Sigmoid colon (tissue), 7 donors: Measurements from ENCODE around the gene ATP5ME. TPM values are rescaled to one million over a fixed set of nuclear protein-coding genes. Genes with fewer than 3 reads are reported as not detected.
"Not testable (repeated sequence)": the region's sequence is repeated elsewhere in the genome, so short reads cannot be mapped to it uniquely, and the experiment has no call there.

Source experiments
- DNase-seq: peaks from one replicate; pipeline ENCODE4 v3.0.0-alpha.2; 2019
- H3K27ac ChIP-seq, 4 donors: fragments of 200-600 bp; sonication (generic); one replicate each; pipeline ENCODE4 v1.5.1; 2016 to 2019; ENCODE audit warnings: mild to moderate bottlenecking in 1 of 4
- H3K27me3 ChIP-seq, 3 donors: fragments of 200-600 bp; sonication (generic); one replicate each; pipeline ENCODE4 v1.5.1; 2019; ENCODE audit warnings: mild to moderate bottlenecking in 1 of 3
- H3K36me3 ChIP-seq, 4 donors: fragments of 200-600 bp; sonication (generic); one replicate each; pipeline ENCODE4 v1.5.1; 2016 to 2019
- H3K4me1 ChIP-seq, 4 donors: fragments of 200-600 bp; sonication (generic); one replicate each; pipeline ENCODE4 v1.5.1; 2017 to 2019
- H3K4me3 ChIP-seq, 4 donors: fragments of 200-600 bp; sonication (generic); one replicate each; pipeline ENCODE4 v1.5.1; 2017 to 2019; ENCODE audit warnings: mild to moderate bottlenecking in 2 of 4, moderate library complexity in 1 of 4
- H3K9me3 ChIP-seq, 4 donors: fragments of 200-600 bp in 3 of 4; sonication (generic) in 3 of 4; one replicate each; pipeline versions ENCODE4 v1.5.1 to v1.6.1; 2013 to 2019
- CTCF ChIP-seq, 4 experiments: fragments of 450-650 bp in 3 of 4; fragments of 200-600 bp in 1 of 4; IDR thresholded peaks; one replicate each; pipeline ENCODE4 v1.5.1; 2016 to 2019; ENCODE audit warnings: antibody characterized with exemption in 4 of 4, mild to moderate bottlenecking in 3 of 4, moderate library complexity in 2 of 4
- EP300 ChIP-seq, 4 donors: sonication (generic); formaldehyde crosslinking; IDR thresholded peaks; one replicate each; pipeline ENCODE4 v1.6.1; 2017; ENCODE audit warnings: antibody characterized with exemption in 4 of 4
- POLR2A ChIP-seq, 2 donors: fragments of 450-650 bp; IDR thresholded peaks; one replicate each; pipeline ENCODE4 v1.6.1; 2016; ENCODE audit warnings: antibody characterized with exemption in 2 of 2, mild to moderate bottlenecking in 2 of 2, moderate library complexity in 2 of 2
- POLR2AphosphoS5 ChIP-seq, 4 donors: sonication (generic); formaldehyde crosslinking; IDR thresholded peaks; one replicate each; pipeline ENCODE4 v1.6.1; 2017; ENCODE audit warnings: antibody characterized with exemption in 4 of 4
- WGBS, 2 donors: extraction: QIAGEN DNeasy Blood & Tissue Kit; methylation state at CpG; one replicate each; pipeline ENCODE4 v1.1.7; 2013; 5-methylcytosine and 5-hydroxymethylcytosine counted together
- intact Hi-C: fragments of 100-400 bp; cut with DNase I; formaldehyde crosslinking; loops from one replicate; pipeline ENCODE4 v1.15.1; 2023
- polyA plus RNA-seq, 3 donors: library from polyadenylated mRNA; stranded (reverse); fragments of 200-250 nt; gene quantifications; one replicate each; pipeline ENCODE4 v1.2.3, GENCODE V29; 2013
- total RNA-seq, 4 donors: library from RNA; depleted of rRNA; stranded (reverse); fragments of >200 nt; gene quantifications; one replicate each; pipeline ENCODE4 v1.1.0, GENCODE V29; 2016
- donor health status: healthy with polysubstance abuse.
- donor health status: Bipolar disorder and iron deficiency.
- donor health status: healthy.

ATP5ME gene
- total and polyA plus RNA-seq, 7 donors = 104 to 1,302 (median 244) TPM

GRCh38 chr4:646460-646859 lies 27.6 kb downstream of the ATP5ME start:
- intact Hi-C loops = no loop called here
- Histone ChIP-seq H3K27me3 (peaks cover 0 to 48% (median 29%) of the 10 kb centered on the region in 3 donors), H3K4me1 (no peaks in the 10 kb centered on the region), H3K4me3 (no peak overlapping the region), H3K27ac (no peak overlapping the region), H3K36me3 (no peaks in the 10 kb centered on the region), H3K9me3 (peaks cover 0 to 5% (median 0%) of the 10 kb centered on the region in 4 donors)
- no peak for TF ChIP-seq EP300 (IDR thresholded peaks at IDR 0.05)
- TF ChIP-seq POLR2A (IDR thresholded peaks at IDR 0.05) = no peak
- no peak for TF ChIP-seq CTCF (IDR thresholded peaks at IDR 0.05)
- TF ChIP-seq POLR2AphosphoS5 (IDR thresholded peaks at IDR 0.05) = no peak
- no peak for DNase-seq
- 83 to 88% methylated on average over 32 of the region's 32 CpGs for WGBS, 2 donors

- H3K9me3 ChIP-seq, intact Hi-C loops, DNase-seq, H3K36me3 ChIP-seq, H3K4me3 ChIP-seq, H3K27ac ChIP-seq, H3K4me1 ChIP-seq: not testable (repeated sequence)
- peaks cover 0 to 15% (median 0%) of the 10 kb centered on the region in 3 donors for H3K27me3 ChIP-seq
- 85 to 87% methylated on average over 6 of the region's 6 CpGs for WGBS, 2 donors
Measured at GRCh38 chr4:642366-642765, 31.7 kb downstream of the ATP5ME start.

- peaks cover 0 to 23% (median 0%) of the 10 kb centered on the region in 3 donors for H3K27me3 ChIP-seq
- WGBS, 2 donors = 74 to 80% methylated on average over 32 of the region's 32 CpGs
- intact Hi-C loops = no loop called here
- H3K9me3 ChIP-seq = no peaks in the 10 kb centered on the region
- no peak overlapping the region for H3K4me3 ChIP-seq
- DNase-seq = peak; percentile 46
- no peak overlapping the region for H3K27ac ChIP-seq
- TF ChIP-seq CTCF (IDR thresholded peaks at IDR 0.05) (no peak), POLR2AphosphoS5 (IDR thresholded peaks at IDR 0.05) (no peak), POLR2A (IDR thresholded peaks at IDR 0.05) (no peak), EP300 (IDR thresholded peaks at IDR 0.05) (no peak)
- H3K36me3 ChIP-seq = no peaks in the 10 kb centered on the region
- no peaks in the 10 kb centered on the region for H3K4me1 ChIP-seq
Measured at GRCh38 chr4:637536-638280, 36.4 kb downstream of the ATP5ME start.

GRCh38 chr4:636628-637159 lies 37.4 kb downstream of the ATP5ME start:
- no peaks in the 10 kb centered on the region for H3K4me1 ChIP-seq
- no peak overlapping the region for H3K4me3 ChIP-seq
- peaks cover 0 to 23% (median 0%) of the 10 kb centered on the region in 3 donors for H3K27me3 ChIP-seq
- intact Hi-C loops = no loop called here
- H3K36me3 ChIP-seq = no peaks in the 10 kb centered on the region
- no peak overlapping the region for H3K27ac ChIP-seq
- DNase-seq = peak; percentile 21
- 78 to 81% methylated on average over 13 of the region's 13 CpGs for WGBS, 2 donors
- no peak for TF ChIP-seq POLR2A (IDR thresholded peaks at IDR 0.05)
- TF ChIP-seq CTCF (IDR thresholded peaks at IDR 0.05) = no peak
- no peak for TF ChIP-seq EP300 (IDR thresholded peaks at IDR 0.05)
- H3K9me3 ChIP-seq = no peaks in the 10 kb centered on the region

- Histone ChIP-seq H3K36me3 (no peaks in the 10 kb centered on the region), H3K27me3 (peaks cover 0 to 18% (median 0%) of the 10 kb centered on the region in 3 donors), H3K27ac (no peak overlapping the region), H3K4me3 (no peak overlapping the region), H3K9me3 (no peaks in the 10 kb centered on the region), H3K4me1 (no peaks in the 10 kb centered on the region)
- intact Hi-C loops = no loop called here
- DNase-seq = peak; percentile 46
- TF ChIP-seq EP300 (IDR thresholded peaks at IDR 0.05) (no peak), CTCF (IDR thresholded peaks at IDR 0.05) (no peak), POLR2AphosphoS5 (IDR thresholded peaks at IDR 0.05) (no peak), POLR2A (IDR thresholded peaks at IDR 0.05) (no peak)
- 83 to 89% methylated on average over 22 of the region's 22 CpGs for WGBS, 2 donors
Measured at GRCh38 chr4:635851-636627, 38.0 kb downstream of the ATP5ME start.

- H3K27ac ChIP-seq, H3K4me3 ChIP-seq, H3K36me3 ChIP-seq, intact Hi-C loops, H3K9me3 ChIP-seq, H3K4me1 ChIP-seq: not testable (repeated sequence)
- WGBS, 2 donors = 92% methylated on average over 46 of the region's 46 CpGs
- DNase-seq = peak; percentile 15
- peaks cover 0 to 18% (median 0%) of the 10 kb centered on the region in 3 donors for H3K27me3 ChIP-seq
Measured at GRCh38 chr4:635066-635835, 38.8 kb downstream of the ATP5ME start.
